Panc1 (cell line): Measurements from ENCODE around the gene ABI1. TPM values are rescaled to one million over a fixed set of nuclear protein-coding genes. Genes with fewer than 3 reads are reported as not detected.

Experiments used
- ATAC-seq: fragments of 200-7000 bp; cut with Tn5 transposase; 2 replicates; pipeline ENCODE4 v1.9.1; 2020; ENCODE audit warnings: mild to moderate bottlenecking, moderate library complexity
- BruUV-seq: library from RNA; stranded (reverse); fragments of 400-500 nt; replicated peaks from 2 replicates; lab custom pipeline; 2021; lab: Mats Ljungman, UMichigan
- CTCF ChIA-PET: fragments of 300-600 bp; sonication (Branson Sonifier 250); formaldehyde crosslinking; loops from one replicate; lab custom pipeline; 2022; ENCODE audit warnings: antibody characterized with exemption; lab: Charles Lee
- POLR2A ChIA-PET: fragments of 300-600 bp; sonication (Branson Sonifier 250); formaldehyde crosslinking; loops from one replicate; lab custom pipeline; 2022; ENCODE audit warnings: antibody characterized with exemption; lab: Charles Lee
- DNase-seq: peaks from one replicate; pipeline ENCODE4 v3.0.0-alpha.2; 2010; ENCODE audit warnings: low read depth, low spot score
- H3K27ac ChIP-seq: 2 replicates; pipeline ENCODE4 v1.5.1; 2011; ENCODE audit warnings: mild to moderate bottlenecking, low read length, inconsistent platforms
- H3K27me3 ChIP-seq: fragments of 200-500 bp; sonication (Bioruptor generic); 2 replicates; pipeline ENCODE4 v1.6.0; 2014; ENCODE audit warnings: low read length, inconsistent platforms; ENCODE audit not compliant: control insufficient read depth, insufficient read depth
- H3K36me3 ChIP-seq: fragments of 200-500 bp; sonication (Bioruptor generic); 2 replicates; pipeline ENCODE4 v1.5.1; 2014; ENCODE audit warnings: inconsistent platforms, mild to moderate bottlenecking, low read length, moderate library complexity; ENCODE audit not compliant: control insufficient read depth, insufficient read depth
- H3K4me1 ChIP-seq: 2 replicates; pipeline ENCODE4 v1.5.1; 2011; ENCODE audit warnings: inconsistent platforms, mild to moderate bottlenecking, low read length, moderate library complexity; ENCODE audit not compliant: control insufficient read depth, insufficient read depth
- H3K4me3 ChIP-seq, 2 experiments: 2 replicates each; pipeline ENCODE4 v1.5.1; 2011 to 2012; ENCODE audit warnings: low read depth in 2 of 2, low read length in 2 of 2, mild to moderate bottlenecking in 2 of 2, inconsistent platforms in 1 of 2, moderate library complexity in 1 of 2
- H3K9me3 ChIP-seq: fragments of 200-500 bp; sonication (Bioruptor generic); 2 replicates; pipeline ENCODE4 v1.5.1; 2014; ENCODE audit warnings: low read depth, mild to moderate bottlenecking, inconsistent platforms, low read length, moderate library complexity; ENCODE audit not compliant: control insufficient read depth, insufficient read depth
- CTCF ChIP-seq: fragments of 450-650 bp; IDR thresholded peaks from 2 replicates; pipeline ENCODE4 v1.5.1; 2017; ENCODE audit warnings: mild to moderate bottlenecking
- POLR2AphosphoS5 ChIP-seq: IDR thresholded peaks from 2 replicates; pipeline ENCODE4 v1.6.1; 2012; ENCODE audit warnings: mild to moderate bottlenecking, low read depth, low read length, moderate library complexity
- REST ChIP-seq, 2 experiments: IDR thresholded peaks; 2 replicates each; pipeline ENCODE4 v1.6.1; 2011 to 2012; ENCODE audit warnings: low read depth in 2 of 2, control low read depth in 1 of 2, low read length in 1 of 2, mild to moderate bottlenecking in 1 of 2, moderate library complexity in 1 of 2; ENCODE audit not compliant: insufficient read depth in 1 of 2
- SIN3A ChIP-seq: IDR thresholded peaks from 2 replicates; pipeline ENCODE4 v1.6.1; 2012; ENCODE audit warnings: low read depth, mild to moderate bottlenecking, low read length, moderate library complexity, borderline replicate concordance; ENCODE audit not compliant: insufficient read depth
- TCF7L2 ChIP-seq: IDR thresholded peaks from 2 replicates; pipeline ENCODE4 v1.6.1; 2011; ENCODE audit warnings: mild to moderate bottlenecking, low read depth, low read length, inconsistent platforms
- in situ Hi-C: cut with HindIII; loops from 2 replicates; pipeline ENCODE4 v1.10.0; 2016; ENCODE audit warnings: low sequenced_read_pairs, low pct_unique_long_range_greater_than_20kb
- intact Hi-C: fragments of 100-400 bp; cut with micrococcal nuclease; formaldehyde crosslinking; loops from one replicate; pipeline ENCODE4 v1.10.0; 2022; ENCODE audit not compliant: unreplicated experiment
- total RNA-seq: library from RNA; stranded (reverse); gene quantifications from one replicate; pipeline ENCODE4 v1.2.1, GENCODE V29; 2021; ENCODE audit not compliant: unreplicated experiment

ABI1 gene
- total RNA-seq, 1 experiment from 2014 or later = 35.2 TPM

DNA sequence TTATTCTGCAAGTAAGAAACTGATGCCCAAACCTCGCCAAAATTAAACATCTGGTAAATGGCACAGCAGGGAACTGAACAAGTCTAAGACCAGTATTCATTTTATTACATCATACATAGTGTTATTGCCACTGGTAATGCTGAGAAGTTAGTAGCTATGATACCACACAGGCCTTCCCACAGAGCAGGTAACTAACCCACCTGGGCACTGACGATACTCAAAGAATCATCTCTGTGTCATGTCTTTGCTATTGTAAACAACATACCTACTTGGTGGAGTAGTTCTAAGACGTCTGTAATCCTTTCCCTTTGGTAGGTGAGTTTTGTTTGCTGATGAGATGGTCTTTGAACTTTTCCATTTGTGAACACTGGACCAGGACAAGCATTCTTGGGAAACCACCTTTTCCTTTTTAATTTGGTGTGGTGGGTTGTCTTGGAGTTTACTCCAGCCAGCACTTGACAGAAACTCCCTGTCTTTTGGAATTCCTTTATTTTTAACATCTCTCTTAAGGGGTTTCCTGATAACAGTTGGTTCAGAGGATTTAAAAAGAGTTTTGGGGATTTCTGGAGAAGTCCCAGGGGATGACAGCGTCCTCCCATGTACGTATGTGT lies 122.4 kb downstream of the ABI1 start:
- intact Hi-C loops = no loop called here
- H3K27me3 ChIP-seq = no peaks in the 10 kb centered on the region
- H3K36me3 ChIP-seq = no peaks in the 10 kb centered on the region; the same call in 1 of the 2 replicates
- no peaks in the 10 kb centered on the region for H3K9me3 ChIP-seq
- no peak overlapping the region for H3K27ac ChIP-seq
- H3K4me3 ChIP-seq = no peak overlapping the region
- TF ChIP-seq TCF7L2 (no peak), SIN3A (no peak), REST (IDR thresholded peaks at IDR 0.05; ENCODE audit: insufficient read depth in 1 of 2, low read depth in 2 of 2, low read length in 1 of 2) (no peak), CTCF (no peak), POLR2AphosphoS5 (no peak)
- in situ Hi-C loops = no loop called here
- no peaks in the 10 kb centered on the region for H3K4me1 ChIP-seq
- BruUV-seq = no TSS peak
- ATAC-seq (no peak), DNase-seq (no peak)
- POLR2A ChIA-PET = no interaction called here
- CTCF ChIA-PET = no interaction called here

GRCh38 chr10:26737730-26738129 lies 123.0 kb downstream of the ABI1 start:
- no peaks in the 10 kb centered on the region for H3K4me1 ChIP-seq
- no peak for DNase-seq
- no peaks in the 10 kb centered on the region for H3K36me3 ChIP-seq
- H3K9me3 ChIP-seq = no peaks in the 10 kb centered on the region
- intact Hi-C loops = no loop called here
- no peak overlapping the region for H3K27ac ChIP-seq
- TF ChIP-seq SIN3A = no peak
- TF ChIP-seq POLR2AphosphoS5 = no peak
- TF ChIP-seq REST (IDR thresholded peaks at IDR 0.05; ENCODE audit: insufficient read depth in 1 of 2, low read depth in 2 of 2, low read length in 1 of 2) = no peak
- TF ChIP-seq TCF7L2 = no peak
- no peak for TF ChIP-seq CTCF
- no peak overlapping the region for H3K4me3 ChIP-seq
- no TSS peak for BruUV-seq
- ChIA-PET POLR2A (no interaction called here), CTCF (no interaction called here)
- ATAC-seq = no peak
- in situ Hi-C loops = no loop called here
- H3K27me3 ChIP-seq = no peaks in the 10 kb centered on the region
